Mucosa of descending colon (tissue), 3 donors: ENCODE measurements around the gene OR9Q1. TPM values are rescaled to one million over a fixed set of nuclear protein-coding genes. Genes with fewer than 3 reads are reported as not detected.

Source experiments
- ATAC-seq: fragments of 200-7000 bp; cut with Tn5 transposase; one replicate; pipeline ENCODE4 v1.9.1; 2020; ENCODE audit warnings: mild to moderate bottlenecking, moderate library complexity
- DNase-seq, 3 donors: peaks; one replicate each; pipeline ENCODE4 v3.0.0-alpha.2; 2020
- H3K36me3 ChIP-seq: fragments of 200-600 bp; one replicate; pipeline ENCODE4 v1.8.0; 2021; ENCODE audit warnings: low read depth, mild to moderate bottlenecking
- H3K4me1 ChIP-seq: fragments of 200-600 bp; one replicate; pipeline ENCODE4 v1.8.0; 2021; ENCODE audit warnings: low read depth, mild to moderate bottlenecking
- H3K4me3 ChIP-seq: fragments of 200-600 bp; one replicate; pipeline ENCODE4 v1.8.0; 2021; ENCODE audit warnings: mild to moderate bottlenecking
- H3K9me3 ChIP-seq: fragments of 200-600 bp; one replicate; pipeline ENCODE4 v1.8.0; 2021; ENCODE audit warnings: mild to moderate bottlenecking
- CTCF ChIP-seq: fragments of 200-600 bp; IDR thresholded peaks from one replicate; pipeline ENCODE4 v1.8.0; 2022; ENCODE audit warnings: antibody characterized with exemption, mild to moderate bottlenecking
- intact Hi-C, 2 donors: fragments of 100-400 bp; cut with DNase I in 1 of 2; cut with micrococcal nuclease in 1 of 2; formaldehyde crosslinking; loops; one replicate each; pipeline versions ENCODE4 v1.11.0 to v1.11.1; 2022; cut with DNase I, micrococcal nuclease
- total RNA-seq, 3 donors: library from RNA; stranded (reverse); fragmentation: NEBNext Ultra II Directional in 2 of 3; extraction: Animal tissue kit (Norgen Biotek cat#: 25700) in 2 of 3; gene quantifications; one replicate each; pipeline versions ENCODE4 v1.2.1 to v1.2.4, GENCODE V29; 2021 to 2023
- donor health status: DM: no; HTN: no; CAD: no; lungs with moderate emphysema.
- donor health status: DM: no; HTN: no; CAD: no.
- donor health status: DM: no; HTN: yes; CAD: no.

Gene OR9Q1
- total RNA-seq, 3 donors from 2014 or later, result not detected

GRCh38 chr11:58000699-58001098 is 23.0 kb upstream of the OR9Q1 start:
- no peaks in the 10 kb centered on the region for H3K36me3 ChIP-seq
- ATAC-seq (no peak), DNase-seq (no peak)
- no peak for TF ChIP-seq CTCF
- no peak overlapping the region for H3K4me3 ChIP-seq
- intact Hi-C loops, result no loop called here
- no peaks in the 10 kb centered on the region for H3K4me1 ChIP-seq
- no peaks in the 10 kb centered on the region for H3K9me3 ChIP-seq

GRCh38 chr11:58003036-58003435 is 20.6 kb upstream of the OR9Q1 start:
- Histone ChIP-seq H3K4me3 (no peak overlapping the region), H3K36me3 (no peaks in the 10 kb centered on the region), H3K4me1 (no peaks in the 10 kb centered on the region), H3K9me3 (no peaks in the 10 kb centered on the region)
- ATAC-seq, result no peak
- intact Hi-C loops, result no loop called here
- DNase-seq, result no peak
- TF ChIP-seq CTCF, result no peak

- Histone ChIP-seq H3K4me1 (no peaks in the 10 kb centered on the region), H3K36me3 (no peaks in the 10 kb centered on the region), H3K9me3 (no peaks in the 10 kb centered on the region), H3K4me3 (no peak overlapping the region)
- intact Hi-C loops, result no loop called here
- ATAC-seq (no peak), DNase-seq (no peak)
- no peak for TF ChIP-seq CTCF
These were observed 20.1 kb upstream of the OR9Q1 start for GRCh38 chr11:58003591-58003990.

GRCh38 chr11:58004664-58005063 is 19.0 kb upstream of the OR9Q1 start:
- no peak for TF ChIP-seq CTCF

GRCh38 chr11:58006940-58007339 is 16.7 kb upstream of the OR9Q1 start:
- Histone ChIP-seq H3K9me3 (no peaks in the 10 kb centered on the region), H3K4me3 (no peak overlapping the region), H3K36me3 (no peaks in the 10 kb centered on the region), H3K4me1 (no peaks in the 10 kb centered on the region)
- no peak for ATAC-seq
- intact Hi-C loops, result no loop called here
- DNase-seq, result no peak
- no peak for TF ChIP-seq CTCF

More at GRCh38 chr11:58004664-58005063, 19.0 kb upstream of the OR9Q1 start:
- no peak for DNase-seq
- no peaks in the 10 kb centered on the region for H3K36me3 ChIP-seq
- no peak for ATAC-seq
- intact Hi-C loops, result no loop called here
- H3K4me1 ChIP-seq, result no peaks in the 10 kb centered on the region
- H3K4me3 ChIP-seq, result no peak overlapping the region
- H3K9me3 ChIP-seq, result no peaks in the 10 kb centered on the region

GRCh38 chr11:58011771-58012170 is 11.9 kb upstream of the OR9Q1 start:
- no peaks in the 10 kb centered on the region for H3K36me3 ChIP-seq
- no peaks in the 10 kb centered on the region for H3K9me3 ChIP-seq
- no peak for ATAC-seq
- H3K4me3 ChIP-seq, result no peak overlapping the region
- H3K4me1 ChIP-seq, result no peaks in the 10 kb centered on the region
- intact Hi-C loops, result no loop called here
- no peak for TF ChIP-seq CTCF
- no peak for DNase-seq
